ENCODE results near the gene AFAP1.

- TF ChIP-seq MYC (IDR thresholded peaks at IDR 0.05; ENCODE audit: low read depth, low read length) = no peak
- TF ChIP-seq JUN (IDR thresholded peaks at IDR 0.05; ENCODE audit: borderline replicate concordance, insufficient read depth, insufficient read length, low read depth) = no peak
- TF ChIP-seq CTCF (IDR thresholded peaks at IDR 0.05; ENCODE audit: extremely low read depth in 1 of 2, insufficient read depth in 1 of 2, low read depth in 1 of 2, low read length in 2 of 2) = no peak
- no peak for TF ChIP-seq POLR2AphosphoS5 (IDR thresholded peaks at IDR 0.05; ENCODE audit: insufficient read depth, low read depth, low read length)
- no peak for TF ChIP-seq EZH2 (IDR thresholded peaks at IDR 0.05; ENCODE audit: borderline replicate concordance, low read depth, low read length, severe bottlenecking)
- no peak for TF ChIP-seq POLR2A (IDR thresholded peaks at IDR 0.05; ENCODE audit: low read depth, low read length)
- no peak for TF ChIP-seq MAX (IDR thresholded peaks at IDR 0.05; ENCODE audit: insufficient read depth, insufficient read length)
- no peak for TF ChIP-seq GATA2 (IDR thresholded peaks at IDR 0.05; ENCODE audit: insufficient read depth, insufficient read length, low read depth, low read length)
- TF ChIP-seq FOS (IDR thresholded peaks at IDR 0.05; ENCODE audit: borderline replicate concordance, insufficient read depth, low read length) = no peak
These were observed 155.4 kb downstream of the AFAP1 start for GRCh38 chr4:7784131-7784870.
